Upper lobe of left lung (tissue), 4 donors: ENCODE results near the gene MGMT.

Experiments
- CTCF ChIP-seq, 6 experiments: fragments of 450-650 bp in 4 of 6; fragments of 200-600 bp in 2 of 6; sonication (generic) in 2 of 6; IDR thresholded peaks; one replicate each; pipeline ENCODE4 v1.5.1; 2016 to 2019; ENCODE audit warnings: antibody characterized with exemption in 6 of 6
- EP300 ChIP-seq, 4 donors: sonication (generic); formaldehyde crosslinking; IDR thresholded peaks; one replicate each; pipeline ENCODE4 v1.5.1; 2017; ENCODE audit warnings: antibody characterized with exemption in 4 of 4, control low read depth in 2 of 4
- POLR2A ChIP-seq, 4 donors: fragments of 450-650 bp; IDR thresholded peaks; one replicate each; pipeline ENCODE4 v1.5.1; 2016 to 2017; ENCODE audit warnings: antibody characterized with exemption in 4 of 4, mild to moderate bottlenecking in 2 of 4
- POLR2AphosphoS5 ChIP-seq, 2 donors: sonication (generic); formaldehyde crosslinking; IDR thresholded peaks; one replicate each; pipeline ENCODE4 v1.5.1; 2017; ENCODE audit warnings: antibody characterized with exemption in 2 of 2

GRCh38 chr10:129621062-129621461, 154.0 kb downstream of the MGMT start:
- TF ChIP-seq POLR2AphosphoS5 (IDR thresholded peaks at IDR 0.05): no peak
- no peak for TF ChIP-seq CTCF (IDR thresholded peaks at IDR 0.05)
- TF ChIP-seq POLR2A (IDR thresholded peaks at IDR 0.05): no peak
- no peak for TF ChIP-seq EP300 (IDR thresholded peaks at IDR 0.05)
